BE2C (cell line): Measurements from ENCODE around the gene C3orf18.

Experiments used
- DNase-seq: peaks from one replicate; pipeline ENCODE4 v3.0.0-alpha.2; 2020
- H3K27me3 ChIP-seq: fragments of 250-450 bp; sonication (Bioruptor Pico); 2 replicates; pipeline ENCODE4 v1.5.1; 2020; ENCODE audit warnings: mild to moderate bottlenecking
- H3K36me3 ChIP-seq: fragments of 250-450 bp; sonication (Bioruptor Pico); 2 replicates; pipeline ENCODE4 v1.5.1; 2020; ENCODE audit warnings: mild to moderate bottlenecking
- H3K4me1 ChIP-seq: fragments of 250-450 bp; sonication (Bioruptor Pico); 2 replicates; pipeline ENCODE4 v1.5.1; 2020
- H3K4me3 ChIP-seq: 2 replicates; pipeline ENCODE4 v1.5.1; 2011; ENCODE audit warnings: low read depth, low read length
- H3K9me3 ChIP-seq: fragments of 250-450 bp; sonication (Bioruptor Pico); 2 replicates; pipeline ENCODE4 v1.5.1; 2020
- TF ChIP-seq, protein P1 (sequence below): IDR thresholded peaks from 2 replicates; pipeline ENCODE4 v1.5.1; 2012; ENCODE audit warnings: mild to moderate bottlenecking, low read depth, low read length

C3orf18 gene

DNA sequence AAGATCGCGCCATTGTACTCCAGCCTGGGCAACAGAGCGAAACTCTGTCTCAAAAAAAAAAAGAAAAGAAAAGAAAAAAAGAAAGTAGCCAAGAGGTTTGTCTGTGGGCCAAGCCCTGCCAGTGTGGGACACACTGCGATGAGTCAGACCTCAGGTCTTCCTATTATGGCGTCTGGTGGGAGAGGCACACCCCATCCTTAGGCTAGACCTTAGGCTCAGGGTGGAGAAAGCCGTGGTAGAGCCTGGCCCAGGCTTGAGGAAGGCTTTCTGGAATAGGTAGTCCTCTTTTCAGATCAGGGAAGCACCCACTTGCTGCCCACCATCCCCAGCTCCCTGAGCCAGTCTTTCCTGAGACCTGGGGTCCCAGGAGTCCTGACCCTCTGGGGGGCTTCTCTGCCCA, 7.8 kb upstream of the C3orf18 start:
- H3K9me3 ChIP-seq, result no peaks in the 10 kb centered on the region
- H3K4me3 ChIP-seq, result no peak overlapping the region
- H3K4me1 ChIP-seq, result no peaks in the 10 kb centered on the region
- no peaks in the 10 kb centered on the region for H3K27me3 ChIP-seq
- no peak for DNase-seq
- no peaks in the 10 kb centered on the region for H3K36me3 ChIP-seq
- TF ChIP-seq, protein P1, sequence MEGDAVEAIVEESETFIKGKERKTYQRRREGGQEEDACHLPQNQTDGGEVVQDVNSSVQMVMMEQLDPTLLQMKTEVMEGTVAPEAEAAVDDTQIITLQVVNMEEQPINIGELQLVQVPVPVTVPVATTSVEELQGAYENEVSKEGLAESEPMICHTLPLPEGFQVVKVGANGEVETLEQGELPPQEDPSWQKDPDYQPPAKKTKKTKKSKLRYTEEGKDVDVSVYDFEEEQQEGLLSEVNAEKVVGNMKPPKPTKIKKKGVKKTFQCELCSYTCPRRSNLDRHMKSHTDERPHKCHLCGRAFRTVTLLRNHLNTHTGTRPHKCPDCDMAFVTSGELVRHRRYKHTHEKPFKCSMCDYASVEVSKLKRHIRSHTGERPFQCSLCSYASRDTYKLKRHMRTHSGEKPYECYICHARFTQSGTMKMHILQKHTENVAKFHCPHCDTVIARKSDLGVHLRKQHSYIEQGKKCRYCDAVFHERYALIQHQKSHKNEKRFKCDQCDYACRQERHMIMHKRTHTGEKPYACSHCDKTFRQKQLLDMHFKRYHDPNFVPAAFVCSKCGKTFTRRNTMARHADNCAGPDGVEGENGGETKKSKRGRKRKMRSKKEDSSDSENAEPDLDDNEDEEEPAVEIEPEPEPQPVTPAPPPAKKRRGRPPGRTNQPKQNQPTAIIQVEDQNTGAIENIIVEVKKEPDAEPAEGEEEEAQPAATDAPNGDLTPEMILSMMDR, result no peak

DNA sequence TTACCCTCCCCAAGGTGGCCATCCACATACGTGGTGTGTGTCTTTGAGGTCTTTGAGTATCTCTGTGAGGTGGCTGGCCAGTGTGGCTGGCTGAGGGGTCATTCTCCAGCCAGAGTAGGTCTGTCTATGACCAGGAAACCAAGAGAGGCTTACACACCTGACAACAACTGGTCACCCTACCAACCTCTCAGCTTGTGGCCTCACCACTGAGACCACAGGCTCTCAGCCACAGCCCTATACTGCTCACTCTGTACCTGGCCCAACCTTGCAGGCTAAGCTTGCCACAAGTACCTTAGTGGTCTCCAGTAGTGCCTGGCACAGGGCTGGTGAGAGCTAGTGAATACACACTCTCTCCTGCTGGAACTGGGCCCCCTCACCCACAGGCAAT, 6.9 kb upstream of the C3orf18 start:
- Histone ChIP-seq H3K36me3 (no peaks in the 10 kb centered on the region), H3K4me3 (no peak overlapping the region), H3K27me3 (no peaks in the 10 kb centered on the region), H3K4me1 (no peaks in the 10 kb centered on the region), H3K9me3 (no peaks in the 10 kb centered on the region)
- TF ChIP-seq, protein P1, result no peak
- DNase-seq, result no peak

DNA sequence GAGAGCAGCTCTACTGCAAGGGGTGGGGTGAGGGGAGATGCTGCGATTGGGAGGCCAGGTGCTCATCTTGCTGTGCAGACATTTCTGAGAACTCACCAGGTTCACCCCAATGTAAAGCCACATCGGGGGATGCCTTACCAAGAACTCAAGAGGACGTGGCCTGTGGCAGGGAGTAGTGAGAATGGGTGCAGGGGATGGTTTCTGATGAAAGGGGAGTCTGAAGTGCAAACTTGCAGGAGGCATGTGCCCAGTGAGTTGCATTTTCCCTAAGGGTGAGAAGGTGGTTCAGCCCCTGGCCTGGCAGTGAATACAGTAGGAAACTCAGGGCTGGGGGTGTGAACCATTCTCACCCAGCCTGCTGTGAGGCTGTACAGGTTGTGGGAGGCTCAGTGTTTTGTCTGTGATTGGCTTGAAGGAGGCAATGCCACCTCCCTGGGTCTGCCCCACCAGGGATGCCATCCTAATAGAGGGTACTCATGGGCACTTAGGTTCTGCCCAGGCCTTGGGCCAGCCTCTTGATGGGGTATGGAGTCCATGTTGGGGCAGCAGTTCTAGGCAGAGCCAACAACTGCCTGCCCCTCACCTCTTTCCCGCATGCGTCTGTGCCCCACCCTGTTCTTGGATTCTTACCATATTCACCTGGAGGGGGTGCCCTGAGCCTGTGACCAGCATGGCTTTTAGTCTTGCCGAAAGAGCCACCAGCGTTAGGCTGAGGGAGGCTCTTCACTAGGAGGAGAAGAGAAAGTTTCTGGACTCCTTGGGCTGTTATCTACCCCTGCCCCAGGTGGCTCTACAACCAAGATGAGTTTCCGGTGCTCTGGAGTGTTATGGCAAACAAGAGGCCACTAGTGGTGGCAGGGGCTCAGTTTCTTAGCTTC, 6.3 kb upstream of the C3orf18 start:
- Histone ChIP-seq H3K36me3 (no peaks in the 10 kb centered on the region), H3K4me3 (no peak overlapping the region), H3K9me3 (no peaks in the 10 kb centered on the region), H3K27me3 (no peaks in the 10 kb centered on the region), H3K4me1 (no peaks in the 10 kb centered on the region)
- TF ChIP-seq, protein P1, result no peak
- no peak for DNase-seq

DNA sequence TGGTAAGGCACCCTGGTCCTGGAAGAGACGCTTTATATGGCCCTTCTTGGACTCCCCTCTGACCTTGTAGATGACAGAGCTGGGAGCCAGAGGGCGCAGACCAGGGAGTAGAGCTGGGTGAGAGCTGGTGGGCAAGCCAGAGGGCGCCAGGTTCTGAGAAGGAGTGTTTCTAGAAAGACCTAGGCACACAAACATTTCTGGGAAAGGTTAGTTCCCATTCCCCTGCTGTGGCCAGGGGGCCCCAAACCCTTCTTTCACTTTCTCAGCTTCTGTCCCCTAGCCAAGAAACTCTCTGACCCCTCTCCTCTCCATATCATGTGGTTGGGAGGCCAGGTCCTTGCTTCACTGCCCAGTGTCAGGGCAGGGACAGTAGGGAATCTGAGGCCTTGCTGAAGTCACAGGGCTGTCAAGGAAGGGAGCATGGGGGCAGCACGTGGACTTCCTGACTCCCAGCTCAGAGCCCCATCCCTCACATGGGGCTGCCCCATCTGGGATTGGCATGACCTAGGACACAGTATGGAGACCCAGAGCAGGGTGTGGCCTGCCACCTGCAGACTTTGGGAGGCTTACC, 5.3 kb upstream of the C3orf18 start:
- no peaks in the 10 kb centered on the region for H3K9me3 ChIP-seq
- H3K27me3 ChIP-seq, result no peaks in the 10 kb centered on the region
- TF ChIP-seq, protein P1, result no peak
- H3K36me3 ChIP-seq, result no peaks in the 10 kb centered on the region
- H3K4me1 ChIP-seq, result peaks cover under 1% of the 10 kb centered on the region; the same call in 1 of the 2 replicates
- no peak overlapping the region for H3K4me3 ChIP-seq
- no peak for DNase-seq

DNA sequence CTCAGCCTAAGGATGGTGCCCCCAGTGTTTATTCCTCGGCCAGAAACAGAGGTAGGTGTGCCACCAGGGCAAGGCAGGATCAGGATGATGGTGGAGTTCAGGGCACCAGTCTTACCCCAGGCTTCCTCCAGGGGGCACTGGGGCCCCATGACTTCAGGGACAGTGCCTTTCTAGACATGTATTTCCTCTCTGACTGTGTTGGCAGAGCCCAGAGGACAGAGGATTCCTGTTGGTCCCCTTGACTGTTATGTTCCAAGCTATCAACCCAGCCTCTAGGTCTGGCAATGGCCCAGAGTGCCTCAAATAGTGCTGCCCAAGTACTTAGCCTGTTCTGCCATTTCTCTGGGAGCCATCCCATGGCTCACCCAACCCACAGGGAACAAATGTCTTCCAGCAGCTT, 4.6 kb upstream of the C3orf18 start:
- H3K36me3 ChIP-seq, result no peaks in the 10 kb centered on the region
- peak; percentile 67 for DNase-seq

More for the DNA sequence above, 4.6 kb upstream of the C3orf18 start:
- Histone ChIP-seq H3K9me3 (no peaks in the 10 kb centered on the region), H3K4me1 (peaks cover 3% of the 10 kb centered on the region; the same call in 1 of the 2 replicates), H3K27me3 (no peaks in the 10 kb centered on the region), H3K4me3 (no peak overlapping the region)
- TF ChIP-seq, protein P1, result peak; percentile 75
